PC-9 (cell line): Measurements from ENCODE around the gene HOXA5.

ENCODE experiments used
- EZH2 ChIP-seq: fragments of 200-600 bp; sonication (generic); IDR thresholded peaks from 2 replicates; pipeline ENCODE4 v1.8.0; 2017; ENCODE audit warnings: antibody characterized with exemption, low read depth
- TF ChIP-seq, protein P1 (sequence below): fragments of 200-600 bp; sonication (generic); conservative IDR thresholded peaks from 2 replicates; pipeline ENCODE4 v1.6.1; 2017; ENCODE audit warnings: mixed run types, antibody characterized with exemption, mild to moderate bottlenecking, moderate library complexity

DNA sequence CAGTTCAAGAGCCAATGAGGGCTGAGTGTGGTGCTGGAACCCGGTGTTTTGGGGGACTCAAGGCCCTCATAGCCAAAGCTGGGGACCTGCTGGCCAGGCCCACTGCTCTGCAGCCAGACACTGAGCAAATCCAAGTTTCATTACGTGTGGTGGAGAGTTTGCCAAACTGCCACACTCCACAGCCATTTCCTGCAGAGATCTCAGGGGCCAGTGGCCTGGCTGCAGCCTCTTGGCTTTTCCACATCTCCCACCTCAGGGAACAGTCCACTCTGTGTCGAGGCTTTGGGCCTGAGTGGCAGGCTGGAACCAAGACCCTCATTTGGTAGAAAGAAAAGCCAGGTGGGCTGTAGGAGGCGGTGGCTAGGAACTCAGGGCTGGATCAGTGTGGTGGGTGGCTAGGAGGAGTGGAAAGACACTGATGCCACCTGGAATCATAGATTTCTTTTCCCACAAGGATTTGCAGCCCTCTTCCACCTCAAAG lies 38.4 kb upstream of the HOXA5 start:
- TF ChIP-seq, protein P1, sequence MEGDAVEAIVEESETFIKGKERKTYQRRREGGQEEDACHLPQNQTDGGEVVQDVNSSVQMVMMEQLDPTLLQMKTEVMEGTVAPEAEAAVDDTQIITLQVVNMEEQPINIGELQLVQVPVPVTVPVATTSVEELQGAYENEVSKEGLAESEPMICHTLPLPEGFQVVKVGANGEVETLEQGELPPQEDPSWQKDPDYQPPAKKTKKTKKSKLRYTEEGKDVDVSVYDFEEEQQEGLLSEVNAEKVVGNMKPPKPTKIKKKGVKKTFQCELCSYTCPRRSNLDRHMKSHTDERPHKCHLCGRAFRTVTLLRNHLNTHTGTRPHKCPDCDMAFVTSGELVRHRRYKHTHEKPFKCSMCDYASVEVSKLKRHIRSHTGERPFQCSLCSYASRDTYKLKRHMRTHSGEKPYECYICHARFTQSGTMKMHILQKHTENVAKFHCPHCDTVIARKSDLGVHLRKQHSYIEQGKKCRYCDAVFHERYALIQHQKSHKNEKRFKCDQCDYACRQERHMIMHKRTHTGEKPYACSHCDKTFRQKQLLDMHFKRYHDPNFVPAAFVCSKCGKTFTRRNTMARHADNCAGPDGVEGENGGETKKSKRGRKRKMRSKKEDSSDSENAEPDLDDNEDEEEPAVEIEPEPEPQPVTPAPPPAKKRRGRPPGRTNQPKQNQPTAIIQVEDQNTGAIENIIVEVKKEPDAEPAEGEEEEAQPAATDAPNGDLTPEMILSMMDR, result no peak
- no peak for TF ChIP-seq EZH2
